GM18502 (cell line): Measurements from ENCODE around the gene ST8SIA6.
A peak's percentile ranks its signal among the peaks of the same experiment; 100 is the strongest.
"Not testable (repeated sequence)": the region's sequence is repeated elsewhere in the genome, so short reads cannot be mapped to it uniquely, and the experiment has no call there.

Source experiments
- ATAC-seq: cut with Tn5 transposase; IDR thresholded peaks from one replicate; pipeline ENCODE4 v1.9.1; 2021; ENCODE audit warnings: mild to moderate bottlenecking; ENCODE audit not compliant: unreplicated experiment, poor library complexity

Gene ST8SIA6

GRCh38 chr10:17352583-17352982 is 101.8 kb downstream of the ST8SIA6 start:
- no peak for ATAC-seq

- ATAC-seq = no peak
These were observed 102.9 kb downstream of the ST8SIA6 start for GRCh38 chr10:17351506-17351905.

DNA sequence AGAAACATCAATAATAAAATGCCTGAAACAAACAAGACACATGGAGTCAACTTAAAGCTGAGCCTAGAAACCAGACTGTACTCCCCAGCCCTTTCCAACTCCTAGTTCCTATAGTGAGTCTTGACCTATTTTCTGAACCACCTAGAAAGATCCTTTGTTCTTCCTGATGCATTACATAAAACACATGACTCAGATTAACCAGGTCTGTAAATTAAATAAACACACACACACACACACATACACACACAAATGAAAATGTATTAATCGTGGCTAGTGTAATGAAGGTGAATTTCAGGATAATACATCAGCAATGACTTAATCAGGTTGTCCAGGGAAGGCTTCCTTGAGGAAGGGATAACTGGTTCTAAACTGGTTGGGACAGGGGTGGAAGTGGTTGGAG is 104.7 kb downstream of the ST8SIA6 start:
- ATAC-seq = no peak

DNA sequence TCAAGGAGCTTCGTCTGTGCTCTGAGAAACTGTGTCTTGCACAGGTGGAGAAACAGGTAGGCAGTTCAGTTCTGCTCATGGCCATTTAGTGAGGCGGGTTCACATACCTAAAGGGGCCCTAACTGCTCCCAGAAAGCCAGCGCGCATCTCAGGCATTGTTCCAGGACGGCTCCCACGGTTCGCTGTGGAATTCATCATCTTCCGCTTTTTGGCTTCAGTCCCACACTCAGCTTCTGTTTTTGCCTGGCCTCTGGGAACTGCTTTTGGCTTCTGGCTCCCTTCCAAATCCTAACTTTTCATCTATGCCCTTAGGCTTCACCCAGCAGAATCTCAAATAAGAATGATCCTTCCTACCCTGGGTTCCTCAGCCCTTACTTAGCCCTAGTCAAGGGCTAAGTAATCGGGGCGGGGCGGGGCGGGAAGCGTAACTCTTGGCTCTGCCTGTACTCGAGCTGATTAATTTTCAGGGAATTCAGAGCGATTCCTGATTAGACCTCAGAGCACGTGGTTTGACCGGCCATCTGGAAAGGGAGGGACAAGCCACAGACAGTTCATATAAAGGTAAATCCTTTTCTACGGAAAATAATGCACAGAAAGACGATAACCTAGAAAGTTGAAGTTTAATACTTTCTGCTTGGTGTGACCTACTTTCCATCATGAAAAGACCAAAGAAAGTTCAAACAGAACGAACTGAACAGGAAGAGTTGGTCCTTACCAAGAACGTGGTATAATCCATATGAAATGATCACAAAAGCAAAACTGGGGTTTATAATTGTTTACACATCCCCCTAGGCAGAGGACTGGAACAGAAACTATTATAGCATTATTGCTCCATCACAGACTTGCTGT is 105.7 kb downstream of the ST8SIA6 start:
- ATAC-seq = no peak

- no peak for ATAC-seq
These were observed 106.3 kb downstream of the ST8SIA6 start for GRCh38 chr10:17348011-17348500.

DNA sequence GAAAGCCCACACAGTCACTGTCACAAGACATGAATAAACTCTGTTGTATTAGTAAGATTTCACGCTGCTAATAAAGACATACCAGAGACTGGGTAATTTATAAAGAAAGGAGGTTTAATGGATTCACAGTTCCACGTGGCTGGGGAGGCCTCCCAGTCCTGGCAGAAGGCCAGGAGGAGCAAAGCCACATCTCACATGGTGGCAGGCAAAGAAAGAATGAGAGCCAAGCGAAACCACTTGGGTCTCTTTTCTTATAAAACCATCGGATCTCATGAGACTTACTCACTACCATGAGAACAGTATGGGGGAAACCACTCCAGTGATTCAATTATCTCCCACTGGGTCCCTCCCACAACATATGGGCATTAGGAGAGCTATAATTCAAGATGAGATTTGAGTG is 110.2 kb downstream of the ST8SIA6 start:
- ATAC-seq = no peak

DNA sequence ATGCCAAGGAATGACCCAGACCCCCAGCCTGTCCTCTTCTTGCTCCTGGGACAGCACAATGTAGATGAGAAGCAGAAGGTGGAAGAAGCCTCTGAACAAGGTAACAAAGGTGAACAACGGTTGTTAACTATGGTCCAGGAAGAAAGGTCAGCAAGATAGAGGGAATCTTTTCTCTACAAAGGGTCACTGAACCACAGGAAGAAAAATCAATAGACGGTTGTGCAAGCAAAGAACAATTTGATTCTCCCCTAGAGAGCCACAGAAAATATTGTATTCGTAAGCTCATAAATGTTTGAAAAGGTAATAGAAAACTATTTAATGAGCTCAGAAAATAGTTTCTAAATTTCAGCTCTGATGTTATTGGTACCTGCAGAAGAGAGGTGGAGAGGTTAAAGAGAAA is 111.3 kb downstream of the ST8SIA6 start:
- no peak for ATAC-seq

DNA sequence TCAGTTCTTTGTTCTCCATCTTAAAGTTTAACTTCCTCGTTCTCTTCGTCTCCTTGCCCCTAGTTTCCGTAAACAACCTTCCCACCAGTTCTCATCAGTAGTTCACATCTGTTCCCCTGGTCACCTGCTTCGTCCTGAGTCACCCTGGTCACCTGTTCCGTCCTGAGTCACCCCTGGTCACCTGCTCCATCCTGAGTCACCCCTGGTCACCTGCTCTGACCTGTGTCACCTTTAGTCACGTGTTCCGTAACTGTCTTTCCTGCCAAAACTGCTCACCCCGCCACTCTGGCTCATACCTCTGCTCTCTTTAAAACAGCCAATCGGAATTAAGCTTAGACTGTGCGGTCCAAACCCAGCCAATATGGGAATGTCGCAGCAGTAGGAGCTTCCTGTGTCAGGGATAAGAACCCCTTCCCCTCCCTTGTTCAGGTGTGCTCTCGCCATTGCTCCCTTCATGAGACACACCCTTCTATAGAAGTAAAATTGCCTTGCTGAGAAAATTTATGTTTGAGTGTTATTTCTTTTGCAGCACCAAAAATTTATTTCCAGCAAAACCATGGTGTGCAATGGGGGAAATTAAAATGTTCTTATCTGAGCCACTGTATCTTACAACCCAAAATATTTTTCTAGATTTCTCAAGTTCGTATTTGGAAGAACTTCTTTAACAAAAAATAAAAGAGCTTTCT is 114.1 kb downstream of the ST8SIA6 start:
- ATAC-seq = no peak

DNA sequence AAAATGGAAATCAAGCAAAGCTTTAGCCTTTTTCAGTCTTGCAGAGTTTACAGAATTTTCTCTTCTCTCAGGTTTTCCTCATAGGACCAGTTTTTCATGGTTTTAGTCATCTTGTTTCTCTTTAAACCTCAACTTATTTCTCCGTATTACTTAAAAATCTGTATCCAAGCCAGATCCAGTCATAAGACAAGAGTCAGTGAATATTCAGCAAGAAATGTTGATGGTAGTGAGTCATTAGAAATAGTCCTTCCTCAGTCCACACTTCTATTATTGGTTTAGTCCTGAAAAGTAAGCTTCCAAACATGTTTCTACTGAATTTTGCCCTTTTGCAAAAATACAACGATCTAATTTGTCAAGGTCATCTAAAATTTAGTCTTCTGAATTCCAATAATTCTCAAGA is 119.3 kb downstream of the ST8SIA6 start:
- ATAC-seq = no peak

DNA sequence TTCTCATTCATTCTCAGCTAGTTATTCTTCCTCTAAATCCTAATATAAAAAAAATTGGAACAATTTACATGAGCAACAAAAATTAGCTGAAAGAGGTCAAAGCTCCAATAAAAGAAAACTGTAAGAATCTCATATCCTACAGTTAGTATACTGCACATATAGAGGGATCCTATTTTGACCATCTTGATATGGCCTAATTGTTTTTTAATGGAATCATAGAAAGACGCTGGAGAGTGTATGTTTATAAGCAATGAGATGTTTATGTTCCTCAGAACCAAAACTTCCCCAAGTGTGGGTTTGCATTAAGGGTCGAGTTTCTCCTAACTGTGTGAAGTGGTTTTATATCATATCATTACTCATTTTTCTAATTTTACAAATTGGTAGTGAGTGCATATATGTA is 123.9 kb downstream of the ST8SIA6 start:
- no peak for ATAC-seq

DNA sequence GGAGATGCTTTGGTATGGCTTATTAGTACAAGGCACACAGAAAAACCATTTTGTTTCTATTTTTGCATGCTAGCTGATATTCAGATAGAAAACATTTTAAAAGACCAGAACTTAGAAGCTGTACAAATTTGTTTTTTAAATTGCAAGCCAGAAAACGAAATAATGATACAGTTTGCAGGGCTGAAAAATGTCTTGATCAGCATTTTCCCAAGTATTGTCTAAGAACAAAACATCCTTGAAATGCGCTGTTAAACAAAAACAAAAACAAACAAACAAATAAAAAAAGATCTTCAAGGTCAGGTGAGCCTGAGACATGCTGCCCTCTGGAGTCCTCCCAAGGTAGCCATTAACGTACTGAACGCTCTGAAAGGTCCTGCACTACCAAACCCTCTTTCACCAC is 128.0 kb downstream of the ST8SIA6 start:
- ATAC-seq = no peak

GRCh38 chr10:17321957-17322356 is 132.4 kb downstream of the ST8SIA6 start:
- ATAC-seq = not testable (repeated sequence)

GRCh38 chr10:17316488-17317170 is 137.8 kb downstream of the ST8SIA6 start:
- peak; percentile 95 for ATAC-seq

GRCh38 chr10:17309435-17309834 is 145.0 kb downstream of the ST8SIA6 start:
- ATAC-seq = no peak

GRCh38 chr10:17307123-17307522 is 147.3 kb downstream of the ST8SIA6 start:
- no peak for ATAC-seq

DNA sequence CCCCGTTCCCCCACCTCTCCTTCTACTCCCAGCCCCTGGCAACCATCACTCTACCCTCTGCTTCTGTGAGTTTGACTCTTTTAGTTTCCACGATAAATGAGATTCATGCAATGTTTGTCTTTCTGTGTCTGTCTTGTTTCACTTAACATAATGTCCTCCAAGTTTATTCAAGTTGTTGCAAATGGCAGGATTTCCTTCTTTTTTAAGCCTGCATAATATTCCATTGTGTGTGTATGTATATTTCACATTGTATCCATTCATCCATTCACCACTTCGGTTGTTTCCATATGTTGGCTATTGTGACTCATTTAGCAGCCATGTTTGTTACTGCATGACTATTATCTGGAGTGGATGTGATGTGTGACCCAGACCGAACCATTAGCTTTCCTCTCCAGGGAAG is 162.0 kb downstream of the ST8SIA6 start:
- ATAC-seq = no peak

DNA sequence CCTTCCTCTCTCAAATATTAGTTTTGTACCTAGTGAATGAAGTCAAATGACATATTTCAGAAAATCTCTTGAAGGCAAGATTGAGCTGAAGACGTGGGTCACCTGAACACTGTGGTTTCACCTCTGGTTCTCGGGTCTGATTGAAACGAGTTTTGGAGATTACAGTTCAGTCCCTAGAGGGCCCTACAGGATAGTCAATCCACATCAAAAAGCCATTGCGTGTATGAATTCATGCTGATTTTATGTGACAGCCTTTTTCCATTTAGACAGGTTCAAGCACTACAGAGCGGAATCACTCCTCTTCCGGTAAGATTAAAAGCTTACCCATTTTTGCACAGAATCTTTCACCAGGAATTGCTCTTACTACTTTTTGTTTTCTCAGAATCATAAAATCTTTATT is 164.2 kb downstream of the ST8SIA6 start:
- no peak for ATAC-seq

GRCh38 chr10:17289763-17290162 is 164.6 kb downstream of the ST8SIA6 start:
- ATAC-seq = no peak

- ATAC-seq = no peak
These were observed 167.5 kb downstream of the ST8SIA6 start for GRCh38 chr10:17286562-17287550.

- no peak for ATAC-seq
These were observed 172.1 kb downstream of the ST8SIA6 start for GRCh38 chr10:17282311-17282710.
